Loucy (cell line): ENCODE data around the gene KLF18.

Source experiments
- H2AFZ ChIP-seq: fragments of 200-600 bp; sonication (generic); 2 replicates; pipeline ENCODE4 v1.6.0; 2016; ENCODE audit warnings: antibody characterized with exemption, mild to moderate bottlenecking, low read length, moderate library complexity
- H3F3A ChIP-seq: fragments of 200-600 bp; 2 replicates; pipeline ENCODE4 v1.6.0; 2016; ENCODE audit warnings: antibody characterized with exemption, low read depth, mild to moderate bottlenecking
- H3K27me3 ChIP-seq: fragments of 200-600 bp; sonication (generic); 2 replicates; pipeline ENCODE4 v1.6.1; 2014; ENCODE audit warnings: low read length, mild to moderate bottlenecking; ENCODE audit not compliant: insufficient read depth, poor library complexity, severe bottlenecking
- H3K36me3 ChIP-seq: fragments of 200-600 bp; sonication (generic); 2 replicates; pipeline ENCODE4 v1.6.1; 2016; ENCODE audit warnings: low read length; ENCODE audit not compliant: insufficient read depth
- H3K4me1 ChIP-seq: fragments of 200-600 bp; sonication (generic); 2 replicates; pipeline ENCODE4 v1.5.1; 2014; ENCODE audit warnings: low read length, mild to moderate bottlenecking; ENCODE audit not compliant: insufficient read depth, poor library complexity, severe bottlenecking
- H3K4me2 ChIP-seq: fragments of 200-600 bp; sonication (generic); 2 replicates; pipeline ENCODE4 v1.6.0; 2014; ENCODE audit warnings: antibody characterized with exemption, low read length, low read depth, mild to moderate bottlenecking; ENCODE audit not compliant: poor library complexity, severe bottlenecking
- H3K4me3 ChIP-seq: fragments of 200-600 bp; sonication (generic); 2 replicates; pipeline ENCODE4 v1.5.1; 2014; ENCODE audit warnings: low read length, mild to moderate bottlenecking, mixed read lengths; ENCODE audit not compliant: poor library complexity, severe bottlenecking
- H3K79me2 ChIP-seq: fragments of 200-600 bp; sonication (generic); 2 replicates; pipeline ENCODE4 v1.6.1; 2014; ENCODE audit warnings: low read length; ENCODE audit not compliant: insufficient read depth
- H3K9ac ChIP-seq: fragments of 200-600 bp; sonication (generic); 2 replicates; pipeline ENCODE4 v1.6.0; 2014; ENCODE audit warnings: mild to moderate bottlenecking, low read depth, low read length, moderate library complexity; ENCODE audit not compliant: poor library complexity, severe bottlenecking
- H3K9me2 ChIP-seq: fragments of 200-600 bp; sonication (generic); replicated peaks from 2 replicates; pipeline ENCODE4 v1.6.1; 2016; ENCODE audit warnings: low read depth, low read length, mixed read lengths
- H3K9me3 ChIP-seq: fragments of 200-600 bp; sonication (generic); 2 replicates; pipeline ENCODE4 v1.6.1; 2014; ENCODE audit warnings: mild to moderate bottlenecking, antibody characterized with exemption, low read length, low read depth; ENCODE audit not compliant: insufficient read depth
- H4K20me1 ChIP-seq: fragments of 200-600 bp; sonication (generic); 2 replicates; pipeline ENCODE4 v1.6.0; 2014; ENCODE audit warnings: antibody characterized with exemption, low read length, mild to moderate bottlenecking; ENCODE audit not compliant: insufficient read depth, poor library complexity, severe bottlenecking
- EZH2phosphoT487 ChIP-seq: fragments of 200-600 bp; IDR thresholded peaks from 2 replicates; pipeline ENCODE4 v1.6.1; 2018; ENCODE audit warnings: antibody characterized with exemption, mild to moderate bottlenecking, moderate library complexity, borderline replicate concordance
- TF ChIP-seq, protein P1 (sequence below): fragments of 200-600 bp; sonication (generic); conservative IDR thresholded peaks from 2 replicates; pipeline ENCODE4 v1.5.1; 2014; ENCODE audit warnings: mild to moderate bottlenecking, antibody characterized with exemption, low read length

The KLF18 gene

DNA sequence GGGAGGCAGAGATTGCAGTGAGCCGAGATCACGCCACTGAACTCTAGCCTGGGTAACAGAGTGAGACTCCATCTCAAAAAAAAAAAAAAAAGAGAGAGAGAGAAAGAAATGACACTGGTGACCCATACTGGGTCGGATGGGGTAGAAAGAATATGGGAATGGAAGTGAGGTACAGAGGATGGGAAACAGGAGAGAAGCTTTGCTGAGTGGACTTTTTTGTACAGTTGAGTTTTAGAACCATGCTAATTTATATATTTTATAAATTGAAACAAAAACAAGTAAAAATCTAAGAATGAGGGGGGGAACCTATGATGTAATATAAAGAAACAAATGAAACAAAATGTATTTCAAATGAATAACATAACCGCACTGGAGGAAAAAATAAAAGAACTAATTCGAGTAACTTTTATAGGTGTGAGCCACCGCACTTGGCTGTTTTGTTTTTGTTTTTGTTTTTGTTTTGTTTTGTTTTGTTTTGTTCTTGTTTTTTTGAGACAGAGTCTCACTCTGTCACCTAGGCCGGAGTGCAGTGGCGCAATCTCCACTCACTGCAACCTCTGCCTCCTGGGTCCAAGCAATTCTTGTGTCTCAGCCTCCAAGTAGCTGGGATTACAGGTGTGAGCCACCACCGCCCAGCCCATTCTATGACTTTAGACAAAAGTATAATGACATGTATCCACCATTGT is 41.1 kb downstream of the KLF18 start:
- no peaks in the 10 kb centered on the region for H3K27me3 ChIP-seq
- H3K9me3 ChIP-seq, result no peaks in the 10 kb centered on the region
- no peaks in the 10 kb centered on the region for H3K36me3 ChIP-seq
- H2AFZ ChIP-seq, result no peak overlapping the region
- TF ChIP-seq, protein P1, sequence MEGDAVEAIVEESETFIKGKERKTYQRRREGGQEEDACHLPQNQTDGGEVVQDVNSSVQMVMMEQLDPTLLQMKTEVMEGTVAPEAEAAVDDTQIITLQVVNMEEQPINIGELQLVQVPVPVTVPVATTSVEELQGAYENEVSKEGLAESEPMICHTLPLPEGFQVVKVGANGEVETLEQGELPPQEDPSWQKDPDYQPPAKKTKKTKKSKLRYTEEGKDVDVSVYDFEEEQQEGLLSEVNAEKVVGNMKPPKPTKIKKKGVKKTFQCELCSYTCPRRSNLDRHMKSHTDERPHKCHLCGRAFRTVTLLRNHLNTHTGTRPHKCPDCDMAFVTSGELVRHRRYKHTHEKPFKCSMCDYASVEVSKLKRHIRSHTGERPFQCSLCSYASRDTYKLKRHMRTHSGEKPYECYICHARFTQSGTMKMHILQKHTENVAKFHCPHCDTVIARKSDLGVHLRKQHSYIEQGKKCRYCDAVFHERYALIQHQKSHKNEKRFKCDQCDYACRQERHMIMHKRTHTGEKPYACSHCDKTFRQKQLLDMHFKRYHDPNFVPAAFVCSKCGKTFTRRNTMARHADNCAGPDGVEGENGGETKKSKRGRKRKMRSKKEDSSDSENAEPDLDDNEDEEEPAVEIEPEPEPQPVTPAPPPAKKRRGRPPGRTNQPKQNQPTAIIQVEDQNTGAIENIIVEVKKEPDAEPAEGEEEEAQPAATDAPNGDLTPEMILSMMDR, result no peak
- TF ChIP-seq EZH2phosphoT487, result no peak
- H3K4me2 ChIP-seq, result no peak overlapping the region
- H3K9ac ChIP-seq, result no peak overlapping the region
- no peaks in the 10 kb centered on the region for H3K9me2 ChIP-seq
- no peaks in the 10 kb centered on the region for H3K79me2 ChIP-seq
- H3K4me3 ChIP-seq, result no peak overlapping the region
- H4K20me1 ChIP-seq, result no peaks in the 10 kb centered on the region
- H3F3A ChIP-seq, result no peaks in the 10 kb centered on the region
- no peaks in the 10 kb centered on the region for H3K4me1 ChIP-seq

DNA sequence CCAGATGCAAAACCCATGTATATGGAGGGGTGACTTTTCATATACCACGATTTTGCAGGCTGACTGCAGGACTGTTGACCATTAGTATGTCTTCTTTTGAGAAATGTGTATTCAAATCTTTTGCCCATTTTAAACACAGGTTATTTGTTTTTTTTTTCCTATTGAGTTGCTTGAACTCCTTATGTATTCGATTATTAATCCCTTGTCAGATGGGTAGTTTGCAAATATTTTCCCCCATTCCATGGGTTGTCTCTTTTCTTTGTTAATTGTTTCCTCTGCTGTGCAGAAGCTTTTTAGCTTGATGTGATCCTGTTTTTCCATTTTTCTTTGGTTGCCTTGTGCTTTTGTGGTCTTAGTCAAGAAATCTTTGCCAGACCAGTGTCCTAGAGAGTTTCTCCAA is 47.4 kb downstream of the KLF18 start:
- H3K4me1 ChIP-seq, result no peaks in the 10 kb centered on the region
- TF ChIP-seq, protein P1, result no peak
- TF ChIP-seq EZH2phosphoT487, result no peak
- H3K9me3 ChIP-seq, result no peaks in the 10 kb centered on the region

DNA sequence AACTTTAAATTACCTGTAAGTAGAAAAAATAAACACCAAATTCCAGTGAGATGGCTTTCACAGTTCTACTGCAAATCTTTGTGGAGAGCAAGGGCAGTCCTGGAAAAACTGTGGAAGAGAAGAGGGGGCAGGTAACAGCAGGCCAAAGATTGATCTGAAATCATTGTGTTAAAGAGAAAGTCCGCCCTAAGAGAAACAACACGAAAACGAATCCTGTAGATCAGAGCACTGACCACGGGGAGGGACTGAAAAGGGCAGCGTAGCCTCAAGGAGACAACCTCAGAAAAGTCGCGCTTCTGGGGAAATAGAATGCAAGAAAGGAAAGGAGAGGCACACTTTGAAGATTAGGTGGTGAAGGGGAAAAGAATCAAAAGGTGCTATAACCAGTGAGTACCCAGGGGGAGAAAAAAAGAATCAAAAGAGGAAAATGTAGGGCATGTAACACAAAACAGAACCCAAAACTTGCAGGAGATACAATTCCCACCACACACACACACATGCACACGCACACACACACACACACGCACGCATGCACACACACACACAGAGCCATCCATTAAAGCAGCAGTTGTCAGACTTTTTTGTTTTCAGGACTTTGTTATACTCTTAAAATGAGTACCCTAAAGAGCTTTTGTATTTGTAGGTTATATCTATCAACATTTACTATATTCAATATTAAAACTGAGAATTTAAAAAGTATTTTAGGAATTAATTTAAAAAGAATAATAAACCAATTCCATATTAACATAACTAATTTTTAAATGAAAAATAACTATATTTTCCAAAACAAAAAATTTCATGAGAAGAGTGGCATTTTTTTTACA is 50.8 kb downstream of the KLF18 start:
- Histone ChIP-seq H3K36me3 (no peaks in the 10 kb centered on the region), H3K79me2 (no peaks in the 10 kb centered on the region), H3F3A (no peaks in the 10 kb centered on the region), H3K27me3 (no peaks in the 10 kb centered on the region), H3K4me2 (no peak overlapping the region), H3K9me2 (no peaks in the 10 kb centered on the region), H3K9ac (no peak overlapping the region), H3K4me1 (no peaks in the 10 kb centered on the region), H2AFZ (no peak overlapping the region; the same call in 1 of the 2 replicates), H3K4me3 (no peak overlapping the region), H4K20me1 (no peaks in the 10 kb centered on the region), H3K9me3 (no peaks in the 10 kb centered on the region)
- TF ChIP-seq, protein P1, result no peak
- TF ChIP-seq EZH2phosphoT487, result no peak

More for the DNA sequence above, 47.4 kb downstream of the KLF18 start:
- Histone ChIP-seq H3K27me3 (no peaks in the 10 kb centered on the region), H3K4me2 (no peak overlapping the region), H3K79me2 (no peaks in the 10 kb centered on the region), H2AFZ (no peak overlapping the region), H3F3A (no peaks in the 10 kb centered on the region), H4K20me1 (no peaks in the 10 kb centered on the region), H3K9ac (no peak overlapping the region), H3K9me2 (no peaks in the 10 kb centered on the region), H3K4me3 (no peak overlapping the region), H3K36me3 (no peaks in the 10 kb centered on the region)
